ENCODE results near the gene PRKAR1B.

The PRKAR1B gene

DNA sequence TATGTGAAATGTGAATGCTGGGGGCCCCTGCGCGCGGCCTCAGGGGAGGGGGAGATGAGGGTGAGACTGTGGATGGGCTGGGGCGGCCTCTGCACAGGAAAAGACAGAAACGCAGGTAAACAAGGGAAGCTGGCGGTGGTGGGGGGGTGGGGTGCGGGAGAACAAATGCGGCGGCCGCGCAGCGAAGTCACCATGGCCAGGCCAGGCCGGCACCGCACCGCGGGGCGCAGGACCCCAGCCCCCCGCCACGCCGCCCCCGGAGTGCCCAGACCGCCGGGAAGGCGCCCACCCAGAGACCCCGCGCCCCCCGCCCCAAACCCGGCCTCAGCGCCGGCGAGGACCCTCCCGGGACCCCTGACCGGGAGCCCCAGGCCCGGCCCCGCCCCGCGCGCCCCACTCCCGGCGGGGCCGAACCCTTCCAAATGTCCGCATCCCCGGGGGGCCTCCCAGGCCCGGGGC is 15.1 kb downstream of the PRKAR1B start:
- FAIRE-seq (no peak), DNase-seq (ENCODE audit: insufficient read length, low spot score) (no peak)
- no peak for TF ChIP-seq POLR2A (IDR thresholded peaks at IDR 0.05; ENCODE audit: low read depth, low read length)

DNA sequence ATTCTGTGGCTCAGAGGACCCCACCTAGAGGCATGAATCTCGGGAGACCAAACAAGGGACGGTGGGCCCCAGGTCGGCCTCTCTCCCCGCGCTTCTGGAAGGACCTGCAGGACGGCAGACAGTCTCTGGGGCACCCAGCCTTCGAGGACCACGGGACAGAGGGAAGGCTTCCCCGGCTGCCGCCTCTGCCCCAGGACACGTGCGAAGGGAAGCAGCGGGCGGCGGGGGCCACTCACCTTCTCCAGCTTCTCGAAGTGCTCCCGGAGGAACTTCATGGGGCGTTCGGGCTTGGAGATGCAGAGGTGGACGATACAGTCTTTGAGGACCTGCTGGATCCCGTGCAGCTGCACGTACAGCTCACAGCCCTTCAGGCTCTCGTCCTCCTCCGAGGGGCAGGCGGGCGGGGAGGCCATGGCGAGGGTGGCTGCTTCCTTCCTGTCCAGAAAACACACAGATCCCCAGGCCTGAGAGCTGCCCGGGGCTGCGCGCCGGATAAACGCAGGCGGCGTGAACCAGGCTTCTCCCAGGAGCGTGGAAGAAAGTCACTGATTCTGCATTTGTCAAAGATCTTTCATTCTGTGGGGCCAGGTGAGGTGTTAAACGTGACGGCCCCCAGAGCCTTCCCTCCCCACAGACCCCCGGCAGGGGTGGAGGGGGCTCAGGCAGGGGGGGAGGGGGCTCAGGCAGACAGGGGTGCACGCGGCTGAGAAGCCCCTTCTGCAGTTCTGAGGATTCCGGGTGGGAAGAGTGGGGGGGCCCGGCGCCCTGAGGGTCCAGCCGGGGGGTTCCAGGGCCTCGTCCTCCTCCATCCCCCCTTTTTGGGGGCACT is 15.8 kb downstream of the PRKAR1B start:
- DNase-seq (ENCODE audit: insufficient read length, low spot score) (no peak), FAIRE-seq (no peak)
- no peak for TF ChIP-seq POLR2A (IDR thresholded peaks at IDR 0.05; ENCODE audit: low read depth, low read length)

DNA sequence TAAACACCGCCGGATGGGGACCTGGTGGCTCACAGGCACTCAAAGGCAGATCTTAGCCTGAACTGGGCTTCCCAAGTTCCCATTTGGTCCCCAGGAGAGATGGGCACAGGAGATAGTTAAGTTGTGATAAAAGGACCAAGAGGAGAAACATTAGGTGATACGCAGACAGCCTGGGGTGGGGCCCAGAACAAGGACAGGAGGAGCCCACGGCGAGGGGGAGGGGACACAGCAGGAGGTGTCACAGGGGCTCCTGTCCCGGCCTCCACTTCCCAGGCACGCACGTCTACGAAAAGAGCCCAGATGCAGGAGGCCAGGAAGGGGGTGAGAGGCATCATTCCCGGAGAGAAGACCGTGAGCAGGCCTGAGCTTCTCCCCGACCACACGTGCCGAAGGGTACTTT is 16.9 kb downstream of the PRKAR1B start:
- DNase-seq (ENCODE audit: insufficient read length, low spot score): no peak
- TF ChIP-seq POLR2A (IDR thresholded peaks at IDR 0.05; ENCODE audit: low read depth, low read length): no peak
- no peak for FAIRE-seq

DNA sequence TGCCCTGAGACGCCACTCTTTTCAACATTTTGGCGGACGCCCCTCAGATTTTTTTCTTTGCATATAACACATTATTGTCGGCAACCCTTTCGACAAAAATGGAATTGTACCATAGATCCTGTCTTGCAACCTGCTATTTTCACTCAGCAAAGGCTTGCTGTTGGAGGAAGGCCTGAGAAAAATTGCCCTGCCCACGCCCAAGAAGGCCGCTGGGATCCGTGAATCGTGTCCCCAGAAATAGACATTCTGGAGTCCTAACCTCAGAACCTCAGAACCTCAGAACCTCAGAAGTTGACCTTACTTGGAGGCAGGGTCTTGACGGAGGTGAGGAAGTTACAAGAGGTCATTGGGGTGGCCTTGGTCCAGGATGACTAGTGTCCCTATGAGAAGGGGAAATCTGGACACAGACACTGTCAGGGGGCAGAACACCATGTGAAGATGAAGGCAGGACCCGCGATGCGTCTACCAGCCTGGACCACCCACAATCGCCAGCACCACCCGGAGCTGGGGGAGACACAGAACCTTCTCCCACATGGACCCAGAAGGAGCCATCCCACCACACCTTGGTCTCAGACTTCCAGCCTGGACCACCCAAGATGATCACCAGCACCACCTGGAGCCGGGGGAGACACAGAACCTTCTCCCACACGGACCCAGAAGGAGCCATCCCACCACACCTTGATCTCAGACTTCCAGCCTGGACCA is 19.6 kb downstream of the PRKAR1B start:
- FAIRE-seq (no peak), DNase-seq (ENCODE audit: insufficient read length, low spot score) (no peak)
- no peak for TF ChIP-seq POLR2A (IDR thresholded peaks at IDR 0.05; ENCODE audit: low read depth, low read length)

DNA sequence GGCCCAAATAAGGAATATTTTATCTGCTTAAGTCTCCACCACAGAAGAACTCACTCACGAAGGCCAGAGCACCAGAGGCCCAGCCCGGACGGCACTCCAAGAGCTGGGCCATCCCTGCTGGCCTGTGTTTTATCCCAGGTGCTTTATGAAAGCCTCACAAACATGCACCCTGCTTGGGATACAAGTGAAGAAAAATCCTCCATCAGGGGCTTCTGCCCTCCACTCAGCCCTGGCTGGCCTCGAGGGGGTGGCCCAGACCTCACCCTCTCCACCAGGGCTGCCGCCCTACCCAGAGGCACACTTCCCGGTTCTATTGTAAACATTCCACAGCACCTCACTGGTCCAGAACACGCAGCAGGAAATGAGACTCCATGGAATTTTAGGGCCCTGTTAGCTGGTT is 20.4 kb downstream of the PRKAR1B start:
- no peak for TF ChIP-seq POLR2A (IDR thresholded peaks at IDR 0.05; ENCODE audit: low read depth, low read length)
- no peak for DNase-seq (ENCODE audit: insufficient read length, low spot score)
- FAIRE-seq: no peak

DNA sequence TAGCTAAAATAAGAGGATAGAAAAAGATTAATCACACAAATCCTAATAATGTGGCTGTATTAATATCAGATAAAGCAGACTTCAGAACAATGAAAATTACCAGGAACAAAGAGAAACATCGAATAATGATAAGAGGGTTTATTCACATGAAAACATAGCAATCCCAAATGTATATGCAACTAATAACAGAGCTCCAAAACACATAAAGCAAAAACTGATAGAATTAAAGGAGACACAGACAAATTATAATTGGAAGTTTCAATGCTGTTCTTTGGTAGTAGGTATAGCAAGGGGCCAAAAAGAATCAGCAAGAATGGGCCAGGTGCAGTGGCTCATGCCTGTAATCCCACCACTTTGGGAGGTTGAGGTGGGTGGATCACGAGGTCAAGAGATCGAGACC is 24.0 kb downstream of the PRKAR1B start:
- no peak for TF ChIP-seq POLR2A (IDR thresholded peaks at IDR 0.05; ENCODE audit: low read depth, low read length)
- FAIRE-seq (no peak), DNase-seq (ENCODE audit: insufficient read length, low spot score) (no peak)

DNA sequence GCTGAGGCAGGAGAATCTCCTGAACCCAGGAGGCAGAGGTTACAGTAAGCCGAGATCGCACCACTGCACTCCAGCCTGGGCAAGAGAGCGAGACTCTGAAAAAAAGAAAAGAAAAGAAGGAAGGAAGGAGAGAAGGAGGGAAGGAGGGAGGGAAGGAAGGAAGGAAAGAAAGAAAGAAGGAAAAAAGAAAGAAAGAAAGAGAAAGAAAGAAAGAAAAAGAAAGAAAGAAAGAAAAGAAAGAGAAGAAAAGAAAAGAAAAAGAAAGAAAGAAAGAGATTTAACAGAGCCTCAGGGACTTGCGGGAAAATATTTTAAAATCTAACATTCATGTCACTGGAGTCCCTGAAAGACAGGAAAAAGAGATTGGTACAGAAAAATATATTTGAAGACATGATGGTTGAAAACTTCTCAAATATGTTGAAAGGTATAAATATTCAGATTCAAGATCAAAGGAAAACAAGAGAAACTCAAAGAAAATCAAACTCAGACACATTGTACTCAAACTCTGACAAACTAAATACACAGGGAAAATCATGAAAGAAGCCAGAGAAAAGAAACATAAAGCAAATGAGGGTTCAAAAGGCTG is 25.9 kb downstream of the PRKAR1B start:
- no peak for TF ChIP-seq POLR2A (IDR thresholded peaks at IDR 0.05; ENCODE audit: low read depth, low read length)
- FAIRE-seq (no peak), DNase-seq (ENCODE audit: insufficient read length, low spot score) (no peak)

DNA sequence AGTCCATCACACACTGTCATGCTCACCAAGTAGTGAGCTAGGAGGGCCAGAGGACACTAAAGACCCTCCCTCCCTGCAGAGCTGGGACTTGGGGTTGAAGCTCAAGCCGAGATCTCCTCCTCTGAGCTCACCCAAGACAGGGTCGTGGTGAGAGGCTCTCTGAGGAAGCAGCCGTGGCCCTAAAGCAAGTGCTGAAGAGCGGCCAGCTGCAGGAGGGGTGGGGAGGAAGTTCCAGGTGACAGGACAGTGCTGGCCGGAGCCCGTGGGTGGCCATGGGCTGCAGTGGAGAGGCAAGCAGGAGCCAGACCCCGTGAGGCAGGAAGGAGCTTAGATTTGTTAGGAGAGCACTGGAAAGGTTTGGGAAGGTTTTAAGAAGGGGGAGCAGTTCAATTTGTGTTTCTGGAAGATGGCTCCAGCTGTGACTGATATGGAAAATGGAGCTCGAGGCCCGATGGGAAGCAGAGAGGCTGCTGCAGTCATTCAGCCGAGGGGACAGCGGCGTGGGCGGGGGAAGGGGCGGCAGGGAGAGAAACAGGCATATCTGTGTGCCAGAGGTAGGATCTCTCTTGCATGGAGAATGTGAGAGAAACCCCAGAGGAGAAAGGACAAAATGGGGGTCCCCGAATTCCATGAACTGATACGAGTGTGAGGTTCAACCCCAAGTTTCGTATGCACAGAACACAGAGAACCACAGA is 27.5 kb downstream of the PRKAR1B start:
- no peak for FAIRE-seq
- no peak for TF ChIP-seq POLR2A (IDR thresholded peaks at IDR 0.05; ENCODE audit: low read depth, low read length)
- DNase-seq (ENCODE audit: insufficient read length, low spot score): no peak

DNA sequence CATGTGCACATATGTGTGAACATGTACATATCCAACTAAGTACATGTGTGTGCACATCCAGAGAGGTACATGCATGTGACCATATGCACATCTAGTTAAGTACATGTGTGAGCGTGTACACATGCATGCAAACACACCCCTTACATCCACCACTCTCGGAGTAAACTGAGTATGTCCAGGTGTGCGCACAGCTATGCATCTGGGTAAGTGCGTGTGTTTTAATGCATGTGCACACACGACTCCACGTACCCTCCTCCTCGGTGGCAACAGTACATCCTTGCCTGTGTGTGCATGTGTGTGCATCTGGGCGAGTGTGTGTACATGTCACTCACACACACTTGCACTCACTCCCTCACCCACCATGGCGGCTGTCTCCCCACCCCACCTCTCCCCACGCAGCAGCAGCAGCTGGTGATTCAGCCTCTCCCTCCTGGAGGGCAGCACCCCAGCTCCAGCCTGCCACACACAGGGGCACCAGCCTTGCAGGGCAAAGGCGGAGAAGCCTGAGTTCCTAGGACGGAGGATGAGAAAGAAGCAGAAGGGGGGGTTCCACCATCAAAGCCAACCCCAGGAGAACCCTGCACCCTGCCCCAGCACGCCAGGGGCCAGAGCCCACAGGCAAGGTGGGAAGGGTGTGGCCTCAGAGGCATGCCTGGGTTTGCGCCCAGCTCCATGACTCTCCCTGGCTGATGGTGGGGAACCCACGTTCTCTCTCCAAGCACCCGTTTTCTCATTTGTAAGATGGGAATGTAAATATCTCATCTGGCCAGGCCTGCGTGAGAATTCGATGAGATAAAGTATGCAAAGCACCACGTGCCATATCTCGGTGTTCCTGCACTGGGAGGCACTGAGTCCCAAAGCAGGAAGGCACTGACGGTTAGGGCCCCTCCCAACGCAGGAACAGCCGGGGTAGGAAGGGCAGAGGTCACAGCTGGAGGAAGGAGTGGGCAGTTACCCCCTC is 28.3 kb downstream of the PRKAR1B start:
- no peak for FAIRE-seq
- DNase-seq (ENCODE audit: insufficient read length, low spot score): no peak
- TF ChIP-seq POLR2A (IDR thresholded peaks at IDR 0.05; ENCODE audit: low read depth, low read length): peak; percentile 10; the same call in 1 of the 2 replicates

DNA sequence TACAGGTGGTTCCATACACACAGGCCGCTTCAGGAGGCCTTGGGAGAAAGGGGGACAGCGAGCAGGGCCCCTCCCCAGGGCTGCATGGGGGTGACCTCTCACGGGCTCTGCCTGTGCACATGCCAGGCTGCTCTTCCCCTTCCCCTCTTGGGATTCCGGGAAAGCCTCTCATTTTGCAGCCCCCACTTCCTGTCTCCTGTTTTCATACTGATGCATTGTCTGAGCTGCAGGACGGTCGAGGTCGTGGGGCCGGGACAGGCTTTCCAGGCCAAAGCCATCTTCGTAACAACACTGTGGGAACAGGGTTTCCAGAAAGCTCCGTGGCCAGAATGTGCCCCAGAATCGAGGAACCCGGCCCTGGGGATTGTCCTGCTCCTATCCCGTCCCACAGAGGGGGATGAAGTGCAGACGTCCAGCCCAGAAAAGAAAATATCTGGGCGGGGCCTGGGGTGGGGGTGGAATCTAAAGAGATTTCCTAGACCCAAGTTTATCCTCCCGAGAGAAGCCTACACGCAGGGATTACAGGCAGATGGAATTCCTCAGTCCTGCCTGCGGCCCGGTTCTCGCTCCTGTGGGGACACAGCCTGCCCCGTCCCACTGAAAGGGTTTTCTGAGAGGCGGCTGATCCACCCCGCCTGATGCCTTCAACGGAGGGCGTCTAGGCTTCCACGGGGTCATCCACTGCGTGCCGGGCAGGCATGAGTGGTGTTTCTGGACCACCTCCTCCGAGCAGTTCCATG is 30.1 kb downstream of the PRKAR1B start:
- no peak for TF ChIP-seq POLR2A (IDR thresholded peaks at IDR 0.05; ENCODE audit: low read depth, low read length)
- DNase-seq (ENCODE audit: insufficient read length, low spot score) (no peak), FAIRE-seq (no peak)

DNA sequence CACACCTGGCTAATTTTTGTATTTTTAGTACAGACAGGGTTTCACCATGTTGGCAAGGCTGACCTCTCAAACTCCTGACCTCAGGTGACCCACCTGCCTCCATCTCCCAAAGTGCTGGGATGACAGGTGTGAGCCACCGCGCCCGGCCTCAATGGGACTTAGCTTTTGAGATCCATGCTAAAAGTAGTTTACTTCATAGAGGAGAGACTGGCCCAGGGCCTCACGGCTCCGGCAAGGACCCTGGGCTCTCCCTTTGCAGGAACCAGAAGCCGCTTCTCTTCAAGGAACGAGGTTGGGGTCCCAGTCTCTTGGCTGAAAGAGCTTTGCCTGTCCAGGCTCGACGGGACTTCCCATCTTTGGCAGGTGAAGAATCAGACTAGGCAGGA is 30.7 kb downstream of the PRKAR1B start:
- no peak for TF ChIP-seq POLR2A (IDR thresholded peaks at IDR 0.05; ENCODE audit: low read depth, low read length)
- FAIRE-seq: no peak

DNA sequence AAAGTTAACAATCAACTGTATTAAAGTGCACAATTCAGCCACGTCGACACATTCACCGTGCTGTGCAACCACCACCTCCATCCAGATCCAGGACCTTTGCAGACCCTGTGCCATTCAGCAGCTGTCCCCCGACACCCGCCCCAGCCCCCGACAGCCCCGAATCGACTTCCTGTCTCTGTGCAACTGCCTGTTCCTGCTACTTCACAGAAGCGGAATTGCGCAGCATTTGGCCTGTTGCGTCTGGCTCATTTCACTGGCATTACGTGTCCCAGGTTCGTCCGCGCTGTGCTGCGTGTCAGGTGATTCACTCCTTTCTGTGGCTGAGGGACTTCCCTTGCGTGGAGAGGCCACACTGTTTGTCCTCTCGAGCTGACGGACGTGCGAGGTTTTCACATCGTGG is 33.8 kb downstream of the PRKAR1B start:
- FAIRE-seq: no peak
- TF ChIP-seq POLR2A (IDR thresholded peaks at IDR 0.05; ENCODE audit: low read depth, low read length): no peak
- DNase-seq (ENCODE audit: insufficient read length, low spot score): no peak

More for the DNA sequence above, 30.7 kb downstream of the PRKAR1B start:
- DNase-seq (ENCODE audit: insufficient read length, low spot score): no peak

All from H54 (cell line).